GM12892 (cell line): ENCODE measurements around the gene FSTL5.

Experiments
- POLR2A ChIP-seq: IDR thresholded peaks from 2 replicates; pipeline ENCODE4 v1.6.1; 2011; ENCODE audit warnings: low read depth, low read length, control low read depth
- POLR2AphosphoS5 ChIP-seq: IDR thresholded peaks from 2 replicates; pipeline ENCODE4 v1.6.1; 2011; ENCODE audit warnings: low read depth, low read length, control low read depth

DNA sequence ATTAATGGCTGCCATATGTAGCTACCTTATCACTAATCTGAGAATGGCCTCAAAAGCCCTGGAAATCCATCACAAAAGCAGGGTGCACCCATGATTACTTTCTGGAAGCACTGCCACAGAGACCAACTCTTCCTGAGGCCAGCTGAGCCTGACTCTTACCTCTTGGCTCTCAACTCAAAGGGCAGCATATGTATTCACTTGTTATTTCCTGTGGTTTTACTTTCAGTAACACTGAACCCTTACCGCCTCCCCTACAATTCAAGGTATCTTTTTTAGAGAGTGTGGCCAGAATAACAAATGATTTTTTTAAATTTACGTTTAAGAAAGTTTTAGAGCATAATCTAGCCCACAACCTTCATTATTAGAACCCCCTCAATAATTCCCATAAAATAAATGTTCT lies 434.9 kb downstream of the FSTL5 start:
- no peak for TF ChIP-seq POLR2AphosphoS5
- no peak for TF ChIP-seq POLR2A
